DMS114 treated with DMSO at 0.1 percent for 48 hours (cell line): Measurements from ENCODE around the gene MZT2A.
"Not testable (repeated sequence)": the region's sequence is repeated elsewhere in the genome, so short reads cannot be mapped to it uniquely, and the experiment has no call there.

Source experiments
- DNase-seq: peaks from one replicate; lab custom pipeline; 2025; ENCODE audit not compliant: unreplicated experiment; lab: John Stamatoyannopoulos, UW

MZT2A gene

GRCh38 chr2:131493199-131493968, 1.2 kb upstream of the MZT2A start:
- no peak for DNase-seq

- DNase-seq, result peak; percentile 78
Observed at GRCh38 chr2:131492418-131493198, 411 bp upstream of the MZT2A start.

GRCh38 chr2:131491469-131491836, 744 bp downstream of the MZT2A start:
- DNase-seq, result not testable (repeated sequence)

GRCh38 chr2:131490616-131491468, 1.4 kb downstream of the MZT2A start:
- not testable (repeated sequence) for DNase-seq

GRCh38 chr2:131488306-131489205, 3.6 kb downstream of the MZT2A start:
- no peak for DNase-seq

- not testable (repeated sequence) for DNase-seq
Observed at GRCh38 chr2:131486201-131486902, 5.8 kb downstream of the MZT2A start.

GRCh38 chr2:131484906-131485460, 7.2 kb downstream of the MZT2A start:
- not testable (repeated sequence) for DNase-seq

GRCh38 chr2:131483981-131484820, 8.0 kb downstream of the MZT2A start:
- DNase-seq, result not testable (repeated sequence)

- DNase-seq, result not testable (repeated sequence)
Observed at GRCh38 chr2:131482506-131483155, 9.6 kb downstream of the MZT2A start.

- not testable (repeated sequence) for DNase-seq
Observed at GRCh38 chr2:131480351-131480750, 11.8 kb downstream of the MZT2A start.

GRCh38 chr2:131478850-131479461, 13.2 kb downstream of the MZT2A start:
- DNase-seq, result not testable (repeated sequence)

- not testable (repeated sequence) for DNase-seq
Observed at GRCh38 chr2:131478074-131478849, 13.9 kb downstream of the MZT2A start.

- not testable (repeated sequence) for DNase-seq
Observed at GRCh38 chr2:131477227-131477626, 15.0 kb downstream of the MZT2A start.

- DNase-seq, result not testable (repeated sequence)
Observed at GRCh38 chr2:131476363-131476762, 15.8 kb downstream of the MZT2A start.

- DNase-seq, result no peak
Observed at GRCh38 chr2:131475831-131476230, 16.4 kb downstream of the MZT2A start, which contains the start of gene TUBA3D. TSS of gene TUBA3D (plus strand) at chr2:131476119. CDS start at chr2:131476200, 81 bp downstream.

- DNase-seq, result not testable (repeated sequence)
Observed at GRCh38 chr2:131473266-131473665, 18.9 kb downstream of the MZT2A start.
